Measurements from ENCODE around the gene PIP5K1B. TPM values are rescaled to one million over a fixed set of nuclear protein-coding genes. Genes with fewer than 3 reads are reported as not detected.
A peak's percentile ranks its signal among the peaks of the same experiment; 100 is the strongest.

PIP5K1B gene
- total and polyA plus RNA-seq, 10 of the 15 experiments (the other 5 are each of a cell fraction or from before 2014, with no cell fraction given), result 6.8 to 16.3 (median 10.6) TPM

DNA sequence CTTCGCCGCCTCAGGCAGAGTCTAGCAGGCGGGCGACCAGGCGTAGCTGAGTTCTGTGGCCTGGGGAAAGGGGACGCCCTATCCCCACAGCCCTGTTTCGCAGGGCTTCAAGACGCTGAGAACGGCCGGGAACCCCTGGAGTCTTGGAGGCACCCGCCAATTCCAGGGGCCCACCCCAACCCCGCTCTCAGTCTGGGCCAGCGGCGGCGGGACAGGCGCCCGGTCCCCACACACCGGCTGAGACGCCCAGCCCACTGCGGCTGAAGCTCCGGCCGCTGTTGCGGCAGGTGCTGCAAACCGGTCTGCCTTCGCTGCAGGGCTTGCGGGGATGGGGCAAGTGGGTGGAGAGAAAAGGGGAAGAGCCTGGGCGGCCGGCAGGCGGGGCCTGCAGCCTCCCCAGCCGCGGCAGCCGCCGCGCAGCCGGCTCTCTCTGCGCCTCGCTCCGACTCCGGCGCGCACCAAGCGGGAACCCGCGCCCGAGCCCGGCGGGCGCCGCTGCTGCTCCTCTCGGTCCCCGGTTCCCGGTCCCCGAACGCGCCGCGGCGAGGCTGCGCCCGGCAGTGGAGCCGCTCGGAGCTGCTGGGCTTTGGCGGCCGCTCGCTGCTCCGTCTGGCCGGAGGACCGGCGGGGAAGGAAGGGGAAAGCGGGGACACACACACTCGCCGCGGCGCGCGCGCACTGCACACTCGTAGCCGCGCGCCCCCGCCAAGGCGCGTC, at the start of gene PIP5K1B (continued):
- TF ChIP-seq RELB (IDR thresholded peaks at IDR 0.05; ENCODE audit: low read depth) (no peak), TBL1XR1 (IDR thresholded peaks at IDR 0.05; ENCODE audit: low read depth, low read length) (0 out of 2 replicates have a peak, but pooled peaks have one; percentile 18), SPI1 (IDR thresholded peaks at IDR 0.05; ENCODE audit: borderline replicate concordance, insufficient read depth, low read depth, low read length) (peak; percentile 86), ZNF24 (IDR thresholded peaks at IDR 0.05) (peak; percentile 50; the same call in 1 of the 2 replicates), SP1 (IDR thresholded peaks at IDR 0.05; ENCODE audit: low read depth, low read length) (no peak), NFYA (IDR thresholded peaks at IDR 0.05; ENCODE audit: borderline replicate concordance, low read depth, low read length) (no peak), YY1 (IDR thresholded peaks at IDR 0.05; ENCODE audit: low read depth, low read length) (0 out of 2 replicates have a peak, but pooled peaks have one; percentile 19), MTA2 (IDR thresholded peaks at IDR 0.05; ENCODE audit: low read depth) (no peak), TCF3 (IDR thresholded peaks at IDR 0.05; ENCODE audit: borderline replicate concordance, insufficient read depth, low read depth, low read length) (0 out of 2 replicates have a peak, but pooled peaks have one; percentile 7), TCF12 (IDR thresholded peaks at IDR 0.05; ENCODE audit: low read depth, low read length) (0 out of 2 replicates have a peak, but pooled peaks have one; percentile 30), RB1 (IDR thresholded peaks at IDR 0.05; ENCODE audit: borderline replicate concordance) (peak; percentile 65; the same call in 1 of the 2 replicates), NFYB (IDR thresholded peaks at IDR 0.05; ENCODE audit: insufficient read depth, low read depth, low read length) (no peak), PAX5 (IDR thresholded peaks at IDR 0.05; ENCODE audit: borderline replicate concordance, low read depth, low read length) (peak; percentile 10; the same call in 1 of the 2 replicates), HDAC6 (IDR thresholded peaks at IDR 0.05; ENCODE audit: unreplicated experiment) (peak; percentile 97), ZBED1 (IDR thresholded peaks at IDR 0.05; ENCODE audit: borderline replicate concordance) (no peak), RAD51 (IDR thresholded peaks at IDR 0.05) (no peak), SMAD5 (IDR thresholded peaks at IDR 0.05; ENCODE audit: low read depth) (no peak), IKZF2 (IDR thresholded peaks at IDR 0.05) (peak; percentile 25 to 36; a peak in 1 of 4 replicates)
- TF ChIP-seq, protein P1, sequence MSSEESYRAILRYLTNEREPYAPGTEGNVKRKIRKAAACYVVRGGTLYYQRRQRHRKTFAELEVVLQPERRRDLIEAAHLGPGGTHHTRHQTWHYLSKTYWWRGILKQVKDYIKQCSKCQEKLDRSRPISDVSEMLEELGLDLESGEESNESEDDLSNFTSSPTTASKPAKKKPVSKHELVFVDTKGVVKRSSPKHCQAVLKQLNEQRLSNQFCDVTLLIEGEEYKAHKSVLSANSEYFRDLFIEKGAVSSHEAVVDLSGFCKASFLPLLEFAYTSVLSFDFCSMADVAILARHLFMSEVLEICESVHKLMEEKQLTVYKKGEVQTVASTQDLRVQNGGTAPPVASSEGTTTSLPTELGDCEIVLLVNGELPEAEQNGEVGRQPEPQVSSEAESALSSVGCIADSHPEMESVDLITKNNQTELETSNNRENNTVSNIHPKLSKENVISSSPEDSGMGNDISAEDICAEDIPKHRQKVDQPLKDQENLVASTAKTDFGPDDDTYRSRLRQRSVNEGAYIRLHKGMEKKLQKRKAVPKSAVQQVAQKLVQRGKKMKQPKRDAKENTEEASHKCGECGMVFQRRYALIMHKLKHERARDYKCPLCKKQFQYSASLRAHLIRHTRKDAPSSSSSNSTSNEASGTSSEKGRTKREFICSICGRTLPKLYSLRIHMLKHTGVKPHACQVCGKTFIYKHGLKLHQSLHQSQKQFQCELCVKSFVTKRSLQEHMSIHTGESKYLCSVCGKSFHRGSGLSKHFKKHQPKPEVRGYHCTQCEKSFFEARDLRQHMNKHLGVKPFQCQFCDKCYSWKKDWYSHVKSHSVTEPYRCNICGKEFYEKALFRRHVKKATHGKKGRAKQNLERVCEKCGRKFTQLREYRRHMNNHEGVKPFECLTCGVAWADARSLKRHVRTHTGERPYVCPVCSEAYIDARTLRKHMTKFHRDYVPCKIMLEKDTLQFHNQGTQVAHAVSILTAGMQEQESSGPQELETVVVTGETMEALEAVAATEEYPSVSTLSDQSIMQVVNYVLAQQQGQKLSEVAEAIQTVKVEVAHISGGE (CRISPR knock-in tag; IDR thresholded peaks at IDR 0.05), result peak; percentile 61
- TF ChIP-seq, protein P2, sequence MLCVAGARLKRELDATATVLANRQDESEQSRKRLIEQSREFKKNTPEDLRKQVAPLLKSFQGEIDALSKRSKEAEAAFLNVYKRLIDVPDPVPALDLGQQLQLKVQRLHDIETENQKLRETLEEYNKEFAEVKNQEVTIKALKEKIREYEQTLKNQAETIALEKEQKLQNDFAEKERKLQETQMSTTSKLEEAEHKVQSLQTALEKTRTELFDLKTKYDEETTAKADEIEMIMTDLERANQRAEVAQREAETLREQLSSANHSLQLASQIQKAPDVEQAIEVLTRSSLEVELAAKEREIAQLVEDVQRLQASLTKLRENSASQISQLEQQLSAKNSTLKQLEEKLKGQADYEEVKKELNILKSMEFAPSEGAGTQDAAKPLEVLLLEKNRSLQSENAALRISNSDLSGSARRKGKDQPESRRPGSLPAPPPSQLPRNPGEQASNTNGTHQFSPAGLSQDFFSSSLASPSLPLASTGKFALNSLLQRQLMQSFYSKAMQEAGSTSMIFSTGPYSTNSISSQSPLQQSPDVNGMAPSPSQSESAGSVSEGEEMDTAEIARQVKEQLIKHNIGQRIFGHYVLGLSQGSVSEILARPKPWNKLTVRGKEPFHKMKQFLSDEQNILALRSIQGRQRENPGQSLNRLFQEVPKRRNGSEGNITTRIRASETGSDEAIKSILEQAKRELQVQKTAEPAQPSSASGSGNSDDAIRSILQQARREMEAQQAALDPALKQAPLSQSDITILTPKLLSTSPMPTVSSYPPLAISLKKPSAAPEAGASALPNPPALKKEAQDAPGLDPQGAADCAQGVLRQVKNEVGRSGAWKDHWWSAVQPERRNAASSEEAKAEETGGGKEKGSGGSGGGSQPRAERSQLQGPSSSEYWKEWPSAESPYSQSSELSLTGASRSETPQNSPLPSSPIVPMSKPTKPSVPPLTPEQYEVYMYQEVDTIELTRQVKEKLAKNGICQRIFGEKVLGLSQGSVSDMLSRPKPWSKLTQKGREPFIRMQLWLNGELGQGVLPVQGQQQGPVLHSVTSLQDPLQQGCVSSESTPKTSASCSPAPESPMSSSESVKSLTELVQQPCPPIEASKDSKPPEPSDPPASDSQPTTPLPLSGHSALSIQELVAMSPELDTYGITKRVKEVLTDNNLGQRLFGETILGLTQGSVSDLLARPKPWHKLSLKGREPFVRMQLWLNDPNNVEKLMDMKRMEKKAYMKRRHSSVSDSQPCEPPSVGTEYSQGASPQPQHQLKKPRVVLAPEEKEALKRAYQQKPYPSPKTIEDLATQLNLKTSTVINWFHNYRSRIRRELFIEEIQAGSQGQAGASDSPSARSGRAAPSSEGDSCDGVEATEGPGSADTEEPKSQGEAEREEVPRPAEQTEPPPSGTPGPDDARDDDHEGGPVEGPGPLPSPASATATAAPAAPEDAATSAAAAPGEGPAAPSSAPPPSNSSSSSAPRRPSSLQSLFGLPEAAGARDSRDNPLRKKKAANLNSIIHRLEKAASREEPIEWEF (IDR thresholded peaks at IDR 0.05; ENCODE audit: insufficient replicate concordance, low read depth, low read length), result no peak
